Right ventricle myocardium superior (tissue), 1 donor: ENCODE results near the gene ARHGAP42. TPM values are rescaled to one million over a fixed set of nuclear protein-coding genes. Genes with fewer than 3 reads are reported as not detected.
"Not testable (repeated sequence)": the region's sequence is repeated elsewhere in the genome, so short reads cannot be mapped to it uniquely, and the experiment has no call there.

Experiments
- ATAC-seq: fragments of 200-7000 bp; cut with Tn5 transposase; one replicate; pipeline ENCODE4 v1.9.1; 2020; ENCODE audit warnings: mild to moderate bottlenecking; ENCODE audit not compliant: poor library complexity
- DNase-seq: peaks from one replicate; pipeline ENCODE4 v3.0.0-alpha.2; 2020
- intact Hi-C: fragments of 100-400 bp; cut with DNase I; formaldehyde crosslinking; loops from one replicate; pipeline ENCODE4 v1.11.2; 2022
- long read RNA-seq: library from polyadenylated mRNA; unstranded; transcript quantifications from one replicate; pipeline ENCODE4 v2.0.0, GENCODE V29; 2021
- total RNA-seq: library from RNA; stranded (reverse); fragmentation: NEBNext Ultra II Directional; extraction: Animal tissue kit (Norgen Biotek cat#: 25700); gene quantifications from one replicate; pipeline ENCODE4 v1.2.1, GENCODE V29; 2021
- donor health status: DM: no; HTN: yes; CAD: no; lungs with severe emphysema.

ARHGAP42 gene
- 7.2 TPM for total RNA-seq
- long read RNA-seq, full-length matches to known transcripts, result 4 of 7 reads
- long read RNA-seq, partial matches to known transcripts, result 3 of 7 reads
- long read RNA-seq, other reads (novel, unspliced or antisense), result 0 of 7 reads

GRCh38 chr11:100687054-100687629, at the start of gene ARHGAP42:
Gene ARHGAP42, plus strand, starts transcription at chr11:100687288. Its CDS starts 391 bp downstream, at chr11:100687679.
- peak; percentile 86 for ATAC-seq
- intact Hi-C loops, result loop anchor here (10.0 kb wide), 1 partner anchor 102 kb away; no protein-coding TSS in a partner anchor
- peak; percentile 78 for DNase-seq

- DNase-seq, result no peak
- intact Hi-C loops, result loop anchor here (10.0 kb wide), 1 partner anchor 97 kb away; no protein-coding TSS in a partner anchor
- no peak for ATAC-seq
Observed at GRCh38 chr11:100637706-100638105, 49.4 kb upstream of the ARHGAP42 start.

- ATAC-seq (no peak), DNase-seq (no peak)
- intact Hi-C loops, result loop anchor here (10.0 kb wide), 1 partner anchor 96 kb away; no protein-coding TSS in a partner anchor
Observed at GRCh38 chr11:100638648-100639047, 48.4 kb upstream of the ARHGAP42 start.

- DNase-seq (no peak), ATAC-seq (peak; percentile 12)
Observed at GRCh38 chr11:100639140-100639539, 47.9 kb upstream of the ARHGAP42 start.

GRCh38 chr11:100640071-100640470, 47.0 kb upstream of the ARHGAP42 start:
- intact Hi-C loops, result no loop called here
- ATAC-seq, result no peak
- no peak for DNase-seq

More at GRCh38 chr11:100639140-100639539, 47.9 kb upstream of the ARHGAP42 start:
- intact Hi-C loops, result loop anchor here (10.0 kb wide), 1 partner anchor 96 kb away; no protein-coding TSS in a partner anchor

- no peak for ATAC-seq
- intact Hi-C loops, result no loop called here
- DNase-seq, result no peak
Observed at GRCh38 chr11:100640646-100641045, 46.4 kb upstream of the ARHGAP42 start.

- intact Hi-C loops, result no loop called here
- no peak for ATAC-seq
Observed at GRCh38 chr11:100641456-100641855, 45.6 kb upstream of the ARHGAP42 start.

GRCh38 chr11:100646545-100646944, 40.5 kb upstream of the ARHGAP42 start:
- DNase-seq, result no peak
- intact Hi-C loops, result no loop called here
- ATAC-seq, result no peak

More at GRCh38 chr11:100641456-100641855, 45.6 kb upstream of the ARHGAP42 start:
- no peak for DNase-seq

GRCh38 chr11:100647861-100648260, 39.2 kb upstream of the ARHGAP42 start:
- no peak for ATAC-seq
- DNase-seq, result no peak
- intact Hi-C loops, result no loop called here

GRCh38 chr11:100663583-100663982, 23.5 kb upstream of the ARHGAP42 start:
- ATAC-seq (no peak), DNase-seq (no peak)
- intact Hi-C loops, result no loop called here

- ATAC-seq, result no peak
- intact Hi-C loops, result no loop called here
- no peak for DNase-seq
Observed at GRCh38 chr11:100663996-100664395, 23.1 kb upstream of the ARHGAP42 start.

- intact Hi-C loops, ATAC-seq, DNase-seq: not testable (repeated sequence)
Observed at GRCh38 chr11:100666816-100667215, 20.3 kb upstream of the ARHGAP42 start.

GRCh38 chr11:100667449-100667848, 19.6 kb upstream of the ARHGAP42 start:
- DNase-seq, result no peak
- intact Hi-C loops, result no loop called here

GRCh38 chr11:100670140-100670539, 16.9 kb upstream of the ARHGAP42 start:
- DNase-seq, result no peak
- intact Hi-C loops, result no loop called here
- ATAC-seq, result no peak

More at GRCh38 chr11:100667449-100667848, 19.6 kb upstream of the ARHGAP42 start:
- no peak for ATAC-seq

GRCh38 chr11:100671471-100671870, 15.6 kb upstream of the ARHGAP42 start:
- DNase-seq (no peak), ATAC-seq (no peak)
- intact Hi-C loops, result no loop called here

GRCh38 chr11:100672498-100673033, 14.5 kb upstream of the ARHGAP42 start:
- no peak for ATAC-seq
- intact Hi-C loops, result no loop called here
- no peak for DNase-seq

- ATAC-seq (no peak), DNase-seq (no peak)
- intact Hi-C loops, result no loop called here
Observed at GRCh38 chr11:100673063-100673462, 14.0 kb upstream of the ARHGAP42 start.

GRCh38 chr11:100674212-100674611, 12.9 kb upstream of the ARHGAP42 start:
- no peak for ATAC-seq
- no peak for DNase-seq
- intact Hi-C loops, result no loop called here

- ATAC-seq, result no peak
- intact Hi-C loops, result no loop called here
Observed at GRCh38 chr11:100675115-100675650, 11.9 kb upstream of the ARHGAP42 start.

GRCh38 chr11:100676901-100677300, 10.2 kb upstream of the ARHGAP42 start:
- ATAC-seq (no peak), DNase-seq (no peak)
- intact Hi-C loops, result no loop called here

More at GRCh38 chr11:100675115-100675650, 11.9 kb upstream of the ARHGAP42 start:
- no peak for DNase-seq
